Fibroblast of mammary gland (primary cell): ENCODE results near the gene SLC7A1.

Experiments used
- DNase-seq: peaks from one replicate; pipeline ENCODE4 v3.0.0-alpha.2; 2010; ENCODE audit warnings: low read depth
- H3K4me3 ChIP-seq: 2 replicates; pipeline ENCODE4 v1.5.1; 2011; ENCODE audit warnings: low read depth, mild to moderate bottlenecking, low read length, moderate library complexity; ENCODE audit not compliant: control insufficient read depth
- CTCF ChIP-seq: conservative IDR thresholded peaks from 2 replicates; pipeline ENCODE4 v1.5.1; 2011; ENCODE audit warnings: low read depth, low read length, inconsistent platforms; ENCODE audit not compliant: control insufficient read depth, insufficient read depth

The SLC7A1 gene

GRCh38 chr13:29583073-29583785 is 12.3 kb downstream of the SLC7A1 start:
- TF ChIP-seq CTCF, result no peak
- peak; percentile 87 for DNase-seq
- no peak overlapping the region for H3K4me3 ChIP-seq

GRCh38 chr13:29582171-29582570 is 13.3 kb downstream of the SLC7A1 start:
- H3K4me3 ChIP-seq, result no peak overlapping the region
- TF ChIP-seq CTCF, result no peak
- DNase-seq, result no peak

GRCh38 chr13:29581666-29582065 is 13.8 kb downstream of the SLC7A1 start:
- TF ChIP-seq CTCF, result no peak
- DNase-seq, result no peak
- H3K4me3 ChIP-seq, result no peak overlapping the region

DNA sequence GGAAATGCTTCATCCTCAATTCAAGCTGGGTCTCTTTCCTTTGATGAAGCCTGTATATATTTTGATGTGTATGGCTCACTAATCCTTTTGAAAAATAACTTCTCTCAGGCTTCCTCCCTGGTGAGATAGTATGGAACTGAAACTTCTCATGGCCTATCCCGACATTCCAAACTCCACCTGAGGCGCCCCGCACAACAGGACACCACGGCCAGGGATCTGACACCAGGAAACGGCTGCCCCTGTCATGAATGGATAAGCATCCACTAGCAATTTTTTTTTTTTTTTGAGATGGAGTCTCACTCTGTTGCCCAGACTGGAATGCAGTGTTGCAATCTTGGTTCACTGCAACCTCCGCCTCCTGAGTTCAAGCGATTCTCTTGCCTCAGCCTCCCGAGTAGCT is 16.4 kb downstream of the SLC7A1 start:
- TF ChIP-seq CTCF, result no peak
- no peak overlapping the region for H3K4me3 ChIP-seq
- no peak for DNase-seq

GRCh38 chr13:29578300-29579085 is 17.0 kb downstream of the SLC7A1 start:
- H3K4me3 ChIP-seq, result no peak overlapping the region
- TF ChIP-seq CTCF, result no peak
- DNase-seq, result no peak

- peak; percentile 50 for DNase-seq
- no peak overlapping the region for H3K4me3 ChIP-seq
- no peak for TF ChIP-seq CTCF
Observed at GRCh38 chr13:29577136-29578051, 18.1 kb downstream of the SLC7A1 start.
